Stimulated activated naive CD8-positive, alpha-beta T cell treated with anti-CD3 and anti-CD28 coated beads, Interleukin-15, Interleukin-2, amounts not matched to agents 100 ng/mL and 50 ng/mL, for 24 hours (primary cell): Measurements from ENCODE around the gene ZNF197.

Source experiments
- H3K27ac Mint-ChIP-seq: one replicate; pipeline ENCODE4 v1.8.0; 2021; ENCODE audit warnings: mild to moderate bottlenecking, mixed read lengths
- H3K27me3 Mint-ChIP-seq: one replicate; pipeline ENCODE4 v1.8.0; 2021; ENCODE audit warnings: mixed read lengths
- H3K36me3 Mint-ChIP-seq: one replicate; pipeline ENCODE4 v1.8.0; 2021; ENCODE audit warnings: low read depth, mixed read lengths
- H3K4me1 Mint-ChIP-seq: one replicate; pipeline ENCODE4 v1.8.0; 2021; ENCODE audit warnings: low read depth, mixed read lengths
- H3K4me3 Mint-ChIP-seq: one replicate; pipeline ENCODE4 v1.8.0; 2021; ENCODE audit warnings: mild to moderate bottlenecking, mixed read lengths
- H3K9me3 Mint-ChIP-seq: one replicate; pipeline ENCODE4 v1.8.0; 2021; ENCODE audit warnings: mixed read lengths

Gene ZNF197

DNA sequence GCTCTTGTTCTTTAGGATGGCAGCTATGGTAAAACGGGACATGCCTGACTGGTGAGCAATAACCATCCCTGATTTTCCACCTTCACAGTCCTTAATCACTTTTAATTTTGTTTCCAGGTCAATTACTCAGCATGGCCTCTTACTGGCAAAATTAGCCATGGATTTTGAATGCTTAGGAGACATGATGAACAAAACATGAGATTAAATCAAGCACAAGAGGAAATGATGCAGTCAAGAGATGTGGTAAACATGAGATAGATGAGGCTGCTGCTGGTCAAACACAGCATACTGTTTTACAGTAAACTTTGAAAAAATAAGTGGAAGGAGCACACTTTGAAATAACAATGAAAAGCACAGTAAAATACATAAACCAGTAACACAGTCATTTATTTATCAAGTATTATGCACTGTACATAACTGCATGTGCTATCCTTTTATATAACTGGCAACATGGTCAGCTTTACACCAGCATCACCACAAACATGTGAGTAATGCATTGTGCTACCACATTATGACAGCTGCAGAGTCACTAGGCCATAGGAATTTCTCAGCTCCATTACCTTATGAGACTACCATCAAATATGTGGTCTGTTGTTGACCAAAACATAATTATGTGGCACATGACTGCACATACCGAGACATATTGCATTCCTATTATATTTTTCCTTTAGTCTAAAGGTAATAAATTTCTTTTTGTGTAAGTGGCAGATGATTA, 57.5 kb downstream of the ZNF197 start:
- H3K9me3 Mint-ChIP-seq, result peaks cover 43% of the 10 kb centered on the region
- H3K27ac Mint-ChIP-seq, result no peak overlapping the region
- H3K27me3 Mint-ChIP-seq, result peaks cover 27% of the 10 kb centered on the region
- H3K4me1 Mint-ChIP-seq, result peaks cover 10% of the 10 kb centered on the region
- no peak overlapping the region for H3K4me3 Mint-ChIP-seq
- H3K36me3 Mint-ChIP-seq, result peaks cover 51% of the 10 kb centered on the region

- Mint-ChIP-seq H3K4me3 (peak overlapping the region; percentile 80), H3K27me3 (peaks cover 49% of the 10 kb centered on the region), H3K4me1 (peaks cover 10% of the 10 kb centered on the region), H3K36me3 (peaks cover 57% of the 10 kb centered on the region), H3K9me3 (peaks cover 60% of the 10 kb centered on the region), H3K27ac (peak overlapping the region; percentile 58)
These were observed 60.4 kb downstream of the ZNF197 start for GRCh38 chr3:44685128-44685800.

DNA sequence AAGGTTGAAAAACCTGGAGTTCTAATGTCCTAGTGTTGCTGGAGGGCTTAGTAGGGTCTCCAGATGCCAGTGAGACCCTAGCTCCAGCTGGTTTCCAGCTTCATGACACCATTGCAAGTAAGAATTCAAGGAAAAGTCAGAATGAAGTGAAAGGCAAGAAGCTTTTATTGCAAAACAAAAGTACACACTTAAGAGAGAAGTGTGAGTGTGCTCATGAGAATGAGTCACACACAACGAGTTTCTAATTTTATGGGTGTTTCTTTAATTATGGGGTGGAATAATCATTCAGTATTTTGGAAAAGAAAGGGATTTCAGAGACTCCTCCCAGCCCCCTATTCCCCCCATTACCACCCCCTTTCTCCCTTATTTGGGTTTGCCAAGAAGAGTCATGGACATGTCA, 63.1 kb downstream of the ZNF197 start:
- Mint-ChIP-seq H3K27ac (no peak overlapping the region), H3K27me3 (peaks cover 74% of the 10 kb centered on the region), H3K4me1 (peaks cover 10% of the 10 kb centered on the region), H3K36me3 (peaks cover 44% of the 10 kb centered on the region), H3K9me3 (peaks cover 65% of the 10 kb centered on the region), H3K4me3 (no peak overlapping the region)
